ENCODE data around the gene CASP5. TPM values are rescaled to one million over a fixed set of nuclear protein-coding genes. Genes with fewer than 3 reads are reported as not detected.
"Not testable (repeated sequence)": the region's sequence is repeated elsewhere in the genome, so short reads cannot be mapped to it uniquely, and the experiment has no call there.

The CASP5 gene
- under 1 TPM; 0.17 to 0.50 TPM for total RNA-seq
- not detected for polyA plus RNA-seq (ENCODE audit: insufficient read length in 2 of 2)
- long read RNA-seq, donor 1, result 0 reads
- long read RNA-seq, donor 2, result 0 reads
- long read RNA-seq, donor 3, result 0 reads
- long read RNA-seq, donor 4, result 0 reads

- no peaks in the 10 kb centered on the region for H3K9me3 ChIP-seq (ENCODE audit: control insufficient read depth, insufficient read depth, low read length)
- no peaks in the 10 kb centered on the region for H3K27me3 ChIP-seq (ENCODE audit: control insufficient read depth, insufficient read depth, low read length)
- DNase-seq (ENCODE audit: low read depth in 4 of 6, low spot score in 6 of 6), result no peak
- no peak within 1 kb of the TSS for H3K27ac ChIP-seq (ENCODE audit: low read depth, low read length)
- no peak within 1 kb of the TSS for H3K4me3 ChIP-seq (ENCODE audit: low read depth, low read length)
- no peaks in the 10 kb centered on the region for H3K36me3 ChIP-seq (ENCODE audit: control insufficient read depth, insufficient read depth, low read length)
- H3K4me1 ChIP-seq (ENCODE audit: control insufficient read depth, insufficient read depth, low read length), result no peaks in the 10 kb centered on the region
Measured at GRCh38 chr11:105023003-105023402, at the start of gene CASP5. TSS of gene CASP5 (minus strand) at chr11:105023168. CDS start at chr11:105023136, 32 bp downstream.

GRCh38 chr11:105072080-105072479, 49.1 kb upstream of the CASP5 start:
- not testable (repeated sequence) for H3K27ac ChIP-seq (ENCODE audit: low read depth, low read length); H3K4me3 ChIP-seq (ENCODE audit: low read depth, low read length); DNase-seq (ENCODE audit: low read depth in 4 of 6, low spot score in 6 of 6); H3K27me3 ChIP-seq (ENCODE audit: control insufficient read depth, insufficient read depth, low read length); H3K36me3 ChIP-seq (ENCODE audit: control insufficient read depth, insufficient read depth, low read length); H3K4me1 ChIP-seq (ENCODE audit: control insufficient read depth, insufficient read depth, low read length); H3K9me3 ChIP-seq (ENCODE audit: control insufficient read depth, insufficient read depth, low read length)
- no CpG with 5 or more reads among the region's 2 CpGs for WGBS (ENCODE audit: insufficient coverage)

- Histone ChIP-seq H3K4me3 (ENCODE audit: low read depth, low read length) (no peak overlapping the region), H3K9me3 (ENCODE audit: control insufficient read depth, insufficient read depth, low read length) (no peaks in the 10 kb centered on the region), H3K4me1 (ENCODE audit: control insufficient read depth, insufficient read depth, low read length) (no peaks in the 10 kb centered on the region), H3K36me3 (ENCODE audit: control insufficient read depth, insufficient read depth, low read length) (no peaks in the 10 kb centered on the region), H3K27me3 (ENCODE audit: control insufficient read depth, insufficient read depth, low read length) (no peaks in the 10 kb centered on the region), H3K27ac (ENCODE audit: low read depth, low read length) (no peak overlapping the region)
- no peak for DNase-seq (ENCODE audit: low read depth in 4 of 6, low spot score in 6 of 6)
- WGBS (ENCODE audit: insufficient coverage), result 84% methylated on average over 2 of the region's 4 CpGs
Measured at GRCh38 chr11:105071089-105071732, 48.2 kb upstream of the CASP5 start.

GRCh38 chr11:105070306-105070705, 47.3 kb upstream of the CASP5 start:
- Histone ChIP-seq H3K4me3 (ENCODE audit: low read depth, low read length) (no peak overlapping the region), H3K9me3 (ENCODE audit: control insufficient read depth, insufficient read depth, low read length) (no peaks in the 10 kb centered on the region), H3K27ac (ENCODE audit: low read depth, low read length) (no peak overlapping the region), H3K36me3 (ENCODE audit: control insufficient read depth, insufficient read depth, low read length) (no peaks in the 10 kb centered on the region), H3K27me3 (ENCODE audit: control insufficient read depth, insufficient read depth, low read length) (no peaks in the 10 kb centered on the region), H3K4me1 (ENCODE audit: control insufficient read depth, insufficient read depth, low read length) (no peaks in the 10 kb centered on the region)
- DNase-seq (ENCODE audit: low read depth in 4 of 6, low spot score in 6 of 6), result no peak
- WGBS (ENCODE audit: insufficient coverage), result 95% methylated on average over 3 of the region's 4 CpGs

- not testable (repeated sequence) for DNase-seq (ENCODE audit: low read depth in 4 of 6, low spot score in 6 of 6); H3K27me3 ChIP-seq (ENCODE audit: control insufficient read depth, insufficient read depth, low read length); H3K27ac ChIP-seq (ENCODE audit: low read depth, low read length); H3K9me3 ChIP-seq (ENCODE audit: control insufficient read depth, insufficient read depth, low read length); H3K4me3 ChIP-seq (ENCODE audit: low read depth, low read length); H3K36me3 ChIP-seq (ENCODE audit: control insufficient read depth, insufficient read depth, low read length); H3K4me1 ChIP-seq (ENCODE audit: control insufficient read depth, insufficient read depth, low read length)
- WGBS (ENCODE audit: insufficient coverage), result no CpG with 5 or more reads among the region's 2 CpGs
Measured at GRCh38 chr11:105069749-105070148, 46.8 kb upstream of the CASP5 start.

GRCh38 chr11:105063245-105063941, 40.4 kb upstream of the CASP5 start:
- H3K4me3 ChIP-seq (ENCODE audit: low read depth, low read length); H3K27ac ChIP-seq (ENCODE audit: low read depth, low read length); H3K27me3 ChIP-seq (ENCODE audit: control insufficient read depth, insufficient read depth, low read length); H3K9me3 ChIP-seq (ENCODE audit: control insufficient read depth, insufficient read depth, low read length); H3K36me3 ChIP-seq (ENCODE audit: control insufficient read depth, insufficient read depth, low read length); H3K4me1 ChIP-seq (ENCODE audit: control insufficient read depth, insufficient read depth, low read length): not testable (repeated sequence)
- 49% methylated on average over 4 of the region's 9 CpGs for WGBS (ENCODE audit: insufficient coverage)
- DNase-seq (ENCODE audit: low read depth in 4 of 6, low spot score in 6 of 6), result peak in 1 of 6 donors; percentile 50

GRCh38 chr11:105057432-105057831, 34.5 kb upstream of the CASP5 start:
- no peaks in the 10 kb centered on the region for H3K9me3 ChIP-seq (ENCODE audit: control insufficient read depth, insufficient read depth, low read length)
- H3K27ac ChIP-seq (ENCODE audit: low read depth, low read length), result no peak overlapping the region
- no peaks in the 10 kb centered on the region for H3K36me3 ChIP-seq (ENCODE audit: control insufficient read depth, insufficient read depth, low read length)
- no peak overlapping the region for H3K4me3 ChIP-seq (ENCODE audit: low read depth, low read length)
- WGBS (ENCODE audit: insufficient coverage), result no CpG with 5 or more reads among the region's 4 CpGs
- no peaks in the 10 kb centered on the region for H3K4me1 ChIP-seq (ENCODE audit: control insufficient read depth, insufficient read depth, low read length)
- DNase-seq (ENCODE audit: low read depth in 4 of 6, low spot score in 6 of 6), result no peak
- no peaks in the 10 kb centered on the region for H3K27me3 ChIP-seq (ENCODE audit: control insufficient read depth, insufficient read depth, low read length)

GRCh38 chr11:105056446-105056845, 33.5 kb upstream of the CASP5 start:
- Histone ChIP-seq H3K27ac (ENCODE audit: low read depth, low read length) (no peak overlapping the region), H3K27me3 (ENCODE audit: control insufficient read depth, insufficient read depth, low read length) (no peaks in the 10 kb centered on the region), H3K4me3 (ENCODE audit: low read depth, low read length) (no peak overlapping the region), H3K36me3 (ENCODE audit: control insufficient read depth, insufficient read depth, low read length) (no peaks in the 10 kb centered on the region), H3K4me1 (ENCODE audit: control insufficient read depth, insufficient read depth, low read length) (no peaks in the 10 kb centered on the region), H3K9me3 (ENCODE audit: control insufficient read depth, insufficient read depth, low read length) (no peaks in the 10 kb centered on the region)
- no CpG with 5 or more reads among the region's 1 CpG for WGBS (ENCODE audit: insufficient coverage)
- DNase-seq (ENCODE audit: low read depth in 4 of 6, low spot score in 6 of 6), result no peak

- no CpG with 5 or more reads among the region's 2 CpGs for WGBS (ENCODE audit: insufficient coverage)
- DNase-seq (ENCODE audit: low read depth in 4 of 6, low spot score in 6 of 6), result no peak
- Histone ChIP-seq H3K36me3 (ENCODE audit: control insufficient read depth, insufficient read depth, low read length) (no peaks in the 10 kb centered on the region), H3K4me1 (ENCODE audit: control insufficient read depth, insufficient read depth, low read length) (no peaks in the 10 kb centered on the region), H3K27me3 (ENCODE audit: control insufficient read depth, insufficient read depth, low read length) (no peaks in the 10 kb centered on the region), H3K9me3 (ENCODE audit: control insufficient read depth, insufficient read depth, low read length) (no peaks in the 10 kb centered on the region), H3K4me3 (ENCODE audit: low read depth, low read length) (no peak overlapping the region), H3K27ac (ENCODE audit: low read depth, low read length) (no peak overlapping the region)
Measured at GRCh38 chr11:105054723-105055493, 31.9 kb upstream of the CASP5 start.
